Measurements from ENCODE around the gene PNMA6E. TPM values are rescaled to one million over a fixed set of nuclear protein-coding genes. Genes with fewer than 3 reads are reported as not detected.

Gene PNMA6E
- total and polyA plus RNA-seq, 2 experiments from 2014 or later, result not detected

DNA sequence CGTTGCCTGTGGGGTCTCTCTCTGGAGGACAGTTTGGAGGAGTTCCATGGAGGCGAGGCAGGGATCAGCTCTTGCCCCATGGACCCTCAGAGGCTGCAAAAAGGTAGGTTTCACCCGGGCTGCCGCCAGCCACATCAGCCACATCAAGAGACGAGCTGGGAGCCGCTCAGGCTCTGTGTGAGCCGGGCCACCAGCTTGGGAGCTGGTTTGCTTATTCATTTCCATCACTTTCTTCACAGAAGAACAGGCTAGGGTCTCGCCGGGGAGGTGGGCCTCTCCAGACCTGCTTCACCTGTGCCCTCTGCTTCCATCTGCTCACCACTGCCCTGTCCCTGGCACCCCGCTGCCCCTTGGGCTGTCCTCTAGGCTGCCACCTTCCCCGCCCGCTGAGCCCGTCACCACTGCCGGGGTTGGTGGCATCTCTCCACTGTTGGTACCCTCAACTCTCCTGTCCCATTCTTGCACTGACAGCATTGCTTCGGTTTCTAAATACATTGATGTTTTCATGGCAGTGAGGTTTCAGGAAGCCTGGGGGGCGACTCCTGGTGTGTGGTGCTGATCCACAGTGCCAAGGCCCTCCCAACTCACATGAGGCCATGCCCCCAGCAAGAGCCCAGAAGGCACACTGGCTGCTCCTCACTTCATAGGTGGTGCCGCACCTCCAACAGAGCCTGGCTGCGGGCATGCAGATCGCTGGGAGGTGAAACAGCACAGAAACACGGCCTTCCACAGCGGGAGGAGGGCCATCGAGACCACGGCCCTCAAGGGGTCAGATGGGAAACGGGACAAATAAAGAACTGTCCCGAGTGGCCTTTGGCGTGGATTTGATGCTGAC, 49.2 kb upstream of the PNMA6E start:
- H3K4me3 ChIP-seq, result no peak overlapping the region
- Mint-ChIP-seq H3K36me3 (ENCODE audit: low read depth) (no peaks in the 10 kb centered on the region), H3K4me3 (no peak overlapping the region), H3K4me1 (no peaks in the 10 kb centered on the region), H3K9me3 (no peaks in the 10 kb centered on the region), H3K27me3 (ENCODE audit: insufficient read depth, low read depth, poor library complexity) (peaks cover 1% of the 10 kb centered on the region), H3K27ac (no peak overlapping the region)
- no peak overlapping the region for H2AFZ ChIP-seq
- no peaks in the 10 kb centered on the region for H3K79me2 ChIP-seq (replicated peaks; ENCODE audit: insufficient read depth)
- H3K9me2 ChIP-seq (ENCODE audit: insufficient read depth), result no peaks in the 10 kb centered on the region
- no peaks in the 10 kb centered on the region for H3F3A ChIP-seq (replicated peaks; ENCODE audit: low read depth)
- H3K27me3 ChIP-seq (ENCODE audit: insufficient read depth), result no peaks in the 10 kb centered on the region
- H3K4me2 ChIP-seq, result no peak overlapping the region
- DNase-seq (ENCODE audit: low spot score) (no peak), ATAC-seq (no peak)
- no peaks in the 10 kb centered on the region for H4K20me1 ChIP-seq (replicated peaks; ENCODE audit: insufficient read depth)
- no peak overlapping the region for H3K27ac ChIP-seq (ENCODE audit: low read depth)
- no peaks in the 10 kb centered on the region for H3K36me3 ChIP-seq (ENCODE audit: insufficient read depth)
- TF ChIP-seq, protein P1, sequence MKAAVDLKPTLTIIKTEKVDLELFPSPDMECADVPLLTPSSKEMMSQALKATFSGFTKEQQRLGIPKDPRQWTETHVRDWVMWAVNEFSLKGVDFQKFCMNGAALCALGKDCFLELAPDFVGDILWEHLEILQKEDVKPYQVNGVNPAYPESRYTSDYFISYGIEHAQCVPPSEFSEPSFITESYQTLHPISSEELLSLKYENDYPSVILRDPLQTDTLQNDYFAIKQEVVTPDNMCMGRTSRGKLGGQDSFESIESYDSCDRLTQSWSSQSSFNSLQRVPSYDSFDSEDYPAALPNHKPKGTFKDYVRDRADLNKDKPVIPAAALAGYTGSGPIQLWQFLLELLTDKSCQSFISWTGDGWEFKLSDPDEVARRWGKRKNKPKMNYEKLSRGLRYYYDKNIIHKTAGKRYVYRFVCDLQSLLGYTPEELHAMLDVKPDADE (IDR thresholded peaks at IDR 0.05), result no peak
- TF ChIP-seq EZH2 (IDR thresholded peaks at IDR 0.05; ENCODE audit: low read depth, unreplicated experiment) (no peak), ZNF114 (CRISPR knock-in tag; IDR thresholded peaks at IDR 0.05) (no peak), EZH2phosphoT487 (IDR thresholded peaks at IDR 0.05; ENCODE audit: unreplicated experiment) (no peak), NANOG (IDR thresholded peaks at IDR 0.05; ENCODE audit: borderline replicate concordance) (no peak), JUNB (IDR thresholded peaks at IDR 0.05; ENCODE audit: unreplicated experiment) (no peak), ZNF331 (CRISPR knock-in tag; IDR thresholded peaks at IDR 0.05; ENCODE audit: low read depth) (no peak), STAT1 (IDR thresholded peaks at IDR 0.05; ENCODE audit: unreplicated experiment) (no peak), POLR2AphosphoS5 (IDR thresholded peaks at IDR 0.05; ENCODE audit: low read depth) (no peak)
- TF ChIP-seq, protein P2, sequence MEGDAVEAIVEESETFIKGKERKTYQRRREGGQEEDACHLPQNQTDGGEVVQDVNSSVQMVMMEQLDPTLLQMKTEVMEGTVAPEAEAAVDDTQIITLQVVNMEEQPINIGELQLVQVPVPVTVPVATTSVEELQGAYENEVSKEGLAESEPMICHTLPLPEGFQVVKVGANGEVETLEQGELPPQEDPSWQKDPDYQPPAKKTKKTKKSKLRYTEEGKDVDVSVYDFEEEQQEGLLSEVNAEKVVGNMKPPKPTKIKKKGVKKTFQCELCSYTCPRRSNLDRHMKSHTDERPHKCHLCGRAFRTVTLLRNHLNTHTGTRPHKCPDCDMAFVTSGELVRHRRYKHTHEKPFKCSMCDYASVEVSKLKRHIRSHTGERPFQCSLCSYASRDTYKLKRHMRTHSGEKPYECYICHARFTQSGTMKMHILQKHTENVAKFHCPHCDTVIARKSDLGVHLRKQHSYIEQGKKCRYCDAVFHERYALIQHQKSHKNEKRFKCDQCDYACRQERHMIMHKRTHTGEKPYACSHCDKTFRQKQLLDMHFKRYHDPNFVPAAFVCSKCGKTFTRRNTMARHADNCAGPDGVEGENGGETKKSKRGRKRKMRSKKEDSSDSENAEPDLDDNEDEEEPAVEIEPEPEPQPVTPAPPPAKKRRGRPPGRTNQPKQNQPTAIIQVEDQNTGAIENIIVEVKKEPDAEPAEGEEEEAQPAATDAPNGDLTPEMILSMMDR (conservative IDR thresholded peaks at IDR 0.05; ENCODE audit: low read depth in 2 of 2), result no peak
- TF ChIP-seq, protein P3, sequence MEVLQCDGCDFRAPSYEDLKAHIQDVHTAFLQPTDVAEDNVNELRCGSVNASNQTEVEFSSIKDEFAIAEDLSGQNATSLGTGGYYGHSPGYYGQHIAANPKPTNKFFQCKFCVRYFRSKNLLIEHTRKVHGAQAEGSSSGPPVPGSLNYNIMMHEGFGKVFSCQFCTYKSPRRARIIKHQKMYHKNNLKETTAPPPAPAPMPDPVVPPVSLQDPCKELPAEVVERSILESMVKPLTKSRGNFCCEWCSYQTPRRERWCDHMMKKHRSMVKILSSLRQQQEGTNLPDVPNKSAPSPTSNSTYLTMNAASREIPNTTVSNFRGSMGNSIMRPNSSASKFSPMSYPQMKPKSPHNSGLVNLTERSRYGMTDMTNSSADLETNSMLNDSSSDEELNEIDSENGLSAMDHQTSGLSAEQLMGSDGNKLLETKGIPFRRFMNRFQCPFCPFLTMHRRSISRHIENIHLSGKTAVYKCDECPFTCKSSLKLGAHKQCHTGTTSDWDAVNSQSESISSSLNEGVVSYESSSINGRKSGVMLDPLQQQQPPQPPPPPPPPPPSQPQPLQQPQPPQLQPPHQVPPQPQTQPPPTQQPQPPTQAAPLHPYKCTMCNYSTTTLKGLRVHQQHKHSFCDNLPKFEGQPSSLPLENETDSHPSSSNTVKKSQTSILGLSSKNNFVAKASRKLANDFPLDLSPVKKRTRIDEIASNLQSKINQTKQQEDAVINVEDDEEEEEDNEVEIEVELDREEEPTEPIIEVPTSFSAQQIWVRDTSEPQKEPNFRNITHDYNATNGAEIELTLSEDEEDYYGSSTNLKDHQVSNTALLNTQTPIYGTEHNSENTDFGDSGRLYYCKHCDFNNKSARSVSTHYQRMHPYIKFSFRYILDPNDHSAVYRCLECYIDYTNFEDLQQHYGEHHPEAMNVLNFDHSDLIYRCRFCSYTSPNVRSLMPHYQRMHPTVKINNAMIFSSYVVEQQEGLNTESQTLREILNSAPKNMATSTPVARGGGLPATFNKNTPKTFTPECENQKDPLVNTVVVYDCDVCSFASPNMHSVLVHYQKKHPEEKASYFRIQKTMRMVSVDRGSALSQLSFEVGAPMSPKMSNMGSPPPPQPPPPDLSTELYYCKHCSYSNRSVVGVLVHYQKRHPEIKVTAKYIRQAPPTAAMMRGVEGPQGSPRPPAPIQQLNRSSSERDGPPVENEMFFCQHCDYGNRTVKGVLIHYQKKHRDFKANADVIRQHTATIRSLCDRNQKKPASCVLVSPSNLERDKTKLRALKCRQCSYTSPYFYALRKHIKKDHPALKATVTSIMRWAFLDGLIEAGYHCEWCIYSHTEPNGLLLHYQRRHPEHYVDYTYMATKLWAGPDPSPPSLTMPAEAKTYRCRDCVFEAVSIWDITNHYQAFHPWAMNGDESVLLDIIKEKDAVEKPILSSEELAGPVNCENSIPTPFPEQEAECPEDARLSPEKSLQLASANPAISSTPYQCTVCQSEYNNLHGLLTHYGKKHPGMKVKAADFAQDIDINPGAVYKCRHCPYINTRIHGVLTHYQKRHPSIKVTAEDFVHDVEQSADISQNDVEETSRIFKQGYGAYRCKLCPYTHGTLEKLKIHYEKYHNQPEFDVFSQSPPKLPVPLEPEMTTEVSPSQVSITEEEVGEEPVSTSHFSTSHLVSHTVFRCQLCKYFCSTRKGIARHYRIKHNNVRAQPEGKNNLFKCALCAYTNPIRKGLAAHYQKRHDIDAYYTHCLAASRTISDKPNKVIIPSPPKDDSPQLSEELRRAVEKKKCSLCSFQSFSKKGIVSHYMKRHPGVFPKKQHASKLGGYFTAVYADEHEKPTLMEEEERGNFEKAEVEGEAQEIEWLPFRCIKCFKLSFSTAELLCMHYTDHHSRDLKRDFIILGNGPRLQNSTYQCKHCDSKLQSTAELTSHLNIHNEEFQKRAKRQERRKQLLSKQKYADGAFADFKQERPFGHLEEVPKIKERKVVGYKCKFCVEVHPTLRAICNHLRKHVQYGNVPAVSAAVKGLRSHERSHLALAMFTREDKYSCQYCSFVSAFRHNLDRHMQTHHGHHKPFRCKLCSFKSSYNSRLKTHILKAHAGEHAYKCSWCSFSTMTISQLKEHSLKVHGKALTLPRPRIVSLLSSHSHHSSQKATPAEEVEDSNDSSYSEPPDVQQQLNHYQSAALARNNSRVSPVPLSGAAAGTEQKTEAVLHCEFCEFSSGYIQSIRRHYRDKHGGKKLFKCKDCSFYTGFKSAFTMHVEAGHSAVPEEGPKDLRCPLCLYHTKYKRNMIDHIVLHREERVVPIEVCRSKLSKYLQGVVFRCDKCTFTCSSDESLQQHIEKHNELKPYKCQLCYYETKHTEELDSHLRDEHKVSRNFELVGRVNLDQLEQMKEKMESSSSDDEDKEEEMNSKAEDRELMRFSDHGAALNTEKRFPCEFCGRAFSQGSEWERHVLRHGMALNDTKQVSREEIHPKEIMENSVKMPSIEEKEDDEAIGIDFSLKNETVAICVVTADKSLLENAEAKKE (CRISPR knock-in tag; IDR thresholded peaks at IDR 0.05), result no peak
- TF ChIP-seq, protein P4, sequence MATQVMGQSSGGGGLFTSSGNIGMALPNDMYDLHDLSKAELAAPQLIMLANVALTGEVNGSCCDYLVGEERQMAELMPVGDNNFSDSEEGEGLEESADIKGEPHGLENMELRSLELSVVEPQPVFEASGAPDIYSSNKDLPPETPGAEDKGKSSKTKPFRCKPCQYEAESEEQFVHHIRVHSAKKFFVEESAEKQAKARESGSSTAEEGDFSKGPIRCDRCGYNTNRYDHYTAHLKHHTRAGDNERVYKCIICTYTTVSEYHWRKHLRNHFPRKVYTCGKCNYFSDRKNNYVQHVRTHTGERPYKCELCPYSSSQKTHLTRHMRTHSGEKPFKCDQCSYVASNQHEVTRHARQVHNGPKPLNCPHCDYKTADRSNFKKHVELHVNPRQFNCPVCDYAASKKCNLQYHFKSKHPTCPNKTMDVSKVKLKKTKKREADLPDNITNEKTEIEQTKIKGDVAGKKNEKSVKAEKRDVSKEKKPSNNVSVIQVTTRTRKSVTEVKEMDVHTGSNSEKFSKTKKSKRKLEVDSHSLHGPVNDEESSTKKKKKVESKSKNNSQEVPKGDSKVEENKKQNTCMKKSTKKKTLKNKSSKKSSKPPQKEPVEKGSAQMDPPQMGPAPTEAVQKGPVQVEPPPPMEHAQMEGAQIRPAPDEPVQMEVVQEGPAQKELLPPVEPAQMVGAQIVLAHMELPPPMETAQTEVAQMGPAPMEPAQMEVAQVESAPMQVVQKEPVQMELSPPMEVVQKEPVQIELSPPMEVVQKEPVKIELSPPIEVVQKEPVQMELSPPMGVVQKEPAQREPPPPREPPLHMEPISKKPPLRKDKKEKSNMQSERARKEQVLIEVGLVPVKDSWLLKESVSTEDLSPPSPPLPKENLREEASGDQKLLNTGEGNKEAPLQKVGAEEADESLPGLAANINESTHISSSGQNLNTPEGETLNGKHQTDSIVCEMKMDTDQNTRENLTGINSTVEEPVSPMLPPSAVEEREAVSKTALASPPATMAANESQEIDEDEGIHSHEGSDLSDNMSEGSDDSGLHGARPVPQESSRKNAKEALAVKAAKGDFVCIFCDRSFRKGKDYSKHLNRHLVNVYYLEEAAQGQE (IDR thresholded peaks at IDR 0.05; ENCODE audit: unreplicated experiment), result no peak
- H3K4me1 ChIP-seq (ENCODE audit: insufficient read depth), result no peaks in the 10 kb centered on the region
